ENCODE measurements around the gene BICD1.

The BICD1 gene

GRCh38 chr12:32353540-32353939 lies 246.9 kb downstream of the BICD1 start:
- no peak for DNase-seq (ENCODE audit: low read depth)

DNA sequence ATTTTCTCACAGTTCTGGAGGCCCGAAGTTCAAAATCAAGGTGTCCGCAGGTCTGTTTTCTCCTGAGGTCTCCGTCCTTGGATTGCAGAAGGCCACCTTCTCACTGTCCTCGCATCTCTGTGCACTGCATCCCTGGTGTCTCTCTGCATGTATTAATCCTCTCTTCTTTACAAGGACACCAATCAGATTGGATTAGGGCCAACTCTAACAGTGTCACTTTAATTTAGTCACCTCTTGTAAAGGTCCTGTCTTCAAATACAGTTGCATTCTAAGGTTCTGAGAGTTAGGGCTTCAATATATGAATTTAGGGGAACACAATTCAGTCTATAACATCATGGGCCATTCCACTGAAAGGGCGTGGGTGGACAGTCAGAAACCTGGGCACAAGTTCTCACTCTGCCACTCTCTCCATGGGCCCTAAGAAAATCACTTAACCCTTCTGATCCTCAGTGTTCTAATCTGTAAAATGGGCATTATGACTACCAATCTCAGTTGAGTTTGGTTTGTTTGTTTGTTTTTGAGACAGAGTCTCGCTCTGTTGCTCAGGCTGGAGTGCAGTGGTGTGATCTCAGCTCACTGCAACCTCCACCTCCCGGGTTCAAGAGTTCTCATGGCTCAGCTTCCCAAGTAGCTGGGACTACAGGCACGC lies 251.1 kb downstream of the BICD1 start:
- DNase-seq (ENCODE audit: low read depth), result no peak

- DNase-seq (ENCODE audit: low read depth), result no peak
These were observed 254.3 kb downstream of the BICD1 start for GRCh38 chr12:32360956-32361355.

DNA sequence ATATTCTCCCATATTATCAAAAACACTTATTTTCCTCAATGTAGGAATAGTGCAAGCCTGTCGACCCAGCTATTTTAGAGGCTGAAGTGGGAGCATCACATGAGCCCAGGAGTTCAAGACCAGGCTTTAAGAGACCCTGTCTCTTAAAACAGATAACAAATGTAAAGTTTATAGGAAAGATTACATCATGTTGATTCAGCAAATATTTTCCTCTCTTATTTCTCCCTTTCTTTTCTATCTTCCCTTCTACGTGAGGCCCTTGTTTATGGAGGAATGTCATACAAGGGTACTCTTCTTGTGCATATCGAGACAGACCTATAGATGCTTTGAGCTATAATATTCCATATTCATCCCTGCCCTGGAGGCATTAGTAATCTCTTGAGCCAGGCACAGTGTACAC lies 256.2 kb downstream of the BICD1 start:
- no peak for DNase-seq (ENCODE audit: low read depth)

GRCh38 chr12:32365473-32366064 lies 258.9 kb downstream of the BICD1 start:
- no peak for DNase-seq (ENCODE audit: low read depth)

- no peak for DNase-seq (ENCODE audit: low read depth)
These were observed 260.1 kb downstream of the BICD1 start for GRCh38 chr12:32366714-32367113.

- no peak for DNase-seq (ENCODE audit: low read depth)
These were observed 260.7 kb downstream of the BICD1 start for GRCh38 chr12:32367381-32367780.

DNA sequence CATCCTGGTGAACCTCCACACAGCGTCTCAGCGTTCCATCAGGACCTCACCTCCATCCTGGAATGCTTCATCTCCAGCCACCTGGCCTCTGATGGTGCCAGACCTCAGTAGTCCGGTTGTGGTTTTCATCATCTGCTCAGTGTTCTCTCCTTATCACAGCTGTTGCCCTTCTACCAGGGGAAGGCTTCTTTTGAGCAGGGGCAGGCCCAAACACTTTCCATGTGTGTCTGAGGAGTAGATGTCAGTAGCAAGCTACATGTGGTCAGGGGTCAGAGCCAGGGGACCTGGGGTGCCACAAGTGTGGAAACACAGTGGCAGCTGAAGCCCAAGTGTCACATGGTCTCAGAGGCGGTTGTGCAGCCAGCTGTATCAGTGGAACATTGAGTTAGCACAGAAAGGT lies 262.6 kb downstream of the BICD1 start:
- DNase-seq (ENCODE audit: low read depth), result no peak

- no peak for DNase-seq (ENCODE audit: low read depth)
These were observed 270.9 kb downstream of the BICD1 start for GRCh38 chr12:32377344-32378055.

- no peak for DNase-seq (ENCODE audit: low read depth)
These were observed 272.6 kb downstream of the BICD1 start for GRCh38 chr12:32379213-32379612.

GRCh38 chr12:32379667-32380066 lies 273.0 kb downstream of the BICD1 start:
- no peak for DNase-seq (ENCODE audit: low read depth)

DNA sequence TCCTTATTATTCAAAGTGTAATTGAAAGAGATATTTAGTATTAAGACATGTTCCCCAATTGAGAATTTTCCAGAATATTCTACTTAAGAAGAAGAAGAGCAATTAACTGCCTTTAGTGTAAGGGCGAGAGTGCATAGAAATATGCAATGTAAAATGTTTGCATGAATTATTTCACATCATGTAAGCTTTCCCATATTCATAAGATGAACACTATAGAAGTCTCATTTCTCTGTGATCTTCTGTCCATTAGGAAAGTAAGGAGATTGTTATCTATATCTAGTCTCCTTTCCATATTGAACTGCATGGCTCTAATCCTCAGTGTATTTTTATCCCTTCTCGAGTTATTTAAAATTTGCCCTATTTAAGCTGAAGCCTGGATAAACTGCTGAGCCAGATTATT lies 275.6 kb downstream of the BICD1 start:
- no peak for DNase-seq (ENCODE audit: low read depth)

DNA sequence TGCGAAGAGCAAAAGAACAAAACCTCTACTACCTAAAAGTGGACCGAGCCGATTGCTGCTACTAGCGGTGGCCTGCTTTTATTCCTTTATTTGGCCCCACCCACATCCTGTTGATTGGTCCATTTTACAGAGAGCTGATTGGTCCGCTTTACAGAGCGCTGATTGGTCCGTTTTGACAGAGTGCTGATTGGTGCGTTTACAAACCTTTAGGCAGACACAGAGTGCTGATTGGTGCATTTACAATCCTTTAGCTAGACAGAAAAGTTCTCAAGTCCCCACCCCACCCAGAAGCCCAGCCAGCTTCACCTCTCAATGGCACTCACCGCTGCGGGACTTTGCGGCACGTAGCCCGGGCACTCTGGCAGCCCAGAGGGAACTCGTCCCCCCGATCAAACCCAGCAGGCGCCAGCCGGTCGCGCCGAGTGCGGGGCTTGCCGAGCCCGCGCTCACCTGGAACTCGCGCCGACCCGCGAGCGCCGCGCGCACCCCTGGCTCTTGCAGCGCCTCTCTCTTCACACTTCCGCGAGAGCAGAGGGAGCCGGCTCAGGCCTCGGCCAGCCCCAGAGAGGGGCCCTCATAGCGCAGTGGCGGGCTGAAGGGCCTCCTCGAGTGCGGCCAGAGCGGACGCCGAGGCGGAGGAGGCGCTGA lies 284.0 kb downstream of the BICD1 start:
- no peak for DNase-seq (ENCODE audit: low read depth)

DNA sequence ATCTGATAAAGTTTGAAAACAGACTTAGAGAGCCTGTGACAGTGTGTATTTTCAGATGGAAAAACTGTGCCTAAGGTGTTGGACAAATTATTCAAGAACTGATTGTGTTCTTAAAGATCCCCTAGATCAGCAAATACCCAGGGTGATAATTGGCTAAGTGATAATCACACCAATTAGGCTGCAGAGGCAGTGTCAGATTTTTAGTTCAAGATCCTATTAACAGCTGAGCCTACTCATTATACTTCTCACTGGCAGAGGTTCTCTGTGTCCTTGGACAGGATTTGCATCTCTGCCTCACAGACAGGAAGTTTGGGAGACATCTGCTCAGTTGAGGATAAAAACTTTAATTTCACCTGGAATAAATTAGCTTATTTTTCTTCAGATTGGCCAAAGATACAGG lies 288.4 kb downstream of the BICD1 start:
- DNase-seq (ENCODE audit: low read depth), result no peak

DNA sequence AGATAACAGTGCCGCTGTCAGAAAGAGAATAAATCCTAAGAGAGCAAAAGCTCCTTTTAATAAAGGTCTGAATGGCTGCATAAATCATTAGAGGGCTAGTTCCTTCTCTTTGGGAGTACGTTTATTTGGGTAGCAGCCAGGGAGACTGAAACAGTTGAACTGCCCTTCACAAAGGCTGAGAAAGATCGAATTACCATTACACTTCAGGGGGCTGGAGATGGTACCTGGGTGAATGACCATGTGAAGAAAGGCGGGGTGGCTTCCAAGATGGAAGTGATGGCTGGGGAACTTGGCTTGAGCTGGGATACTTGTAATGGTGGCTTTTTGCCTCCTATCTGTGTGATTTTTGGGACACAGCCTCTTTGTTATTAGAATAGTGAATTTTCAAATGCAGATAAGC lies 291.0 kb downstream of the BICD1 start:
- DNase-seq (ENCODE audit: low read depth), result no peak

DNA sequence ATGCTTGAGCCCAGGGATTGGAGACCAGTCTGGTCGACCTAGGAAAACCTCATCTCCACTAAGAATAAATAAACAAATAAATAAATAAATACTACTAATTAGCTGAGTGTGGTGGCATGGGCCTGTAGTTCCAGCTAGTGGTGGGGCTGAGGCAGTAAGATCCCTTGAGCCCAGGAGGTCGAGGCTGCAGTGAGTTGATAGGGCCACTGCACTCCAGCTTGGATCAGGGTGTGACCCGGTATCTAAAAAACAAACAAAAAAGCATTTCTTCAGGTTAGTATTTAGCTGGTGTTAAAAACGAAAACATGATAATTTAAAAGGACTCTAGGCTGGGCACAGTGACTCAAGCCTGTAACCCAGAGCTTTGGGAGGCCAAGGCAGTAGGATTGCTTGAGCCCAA lies 291.5 kb downstream of the BICD1 start:
- no peak for DNase-seq (ENCODE audit: low read depth)

DNA sequence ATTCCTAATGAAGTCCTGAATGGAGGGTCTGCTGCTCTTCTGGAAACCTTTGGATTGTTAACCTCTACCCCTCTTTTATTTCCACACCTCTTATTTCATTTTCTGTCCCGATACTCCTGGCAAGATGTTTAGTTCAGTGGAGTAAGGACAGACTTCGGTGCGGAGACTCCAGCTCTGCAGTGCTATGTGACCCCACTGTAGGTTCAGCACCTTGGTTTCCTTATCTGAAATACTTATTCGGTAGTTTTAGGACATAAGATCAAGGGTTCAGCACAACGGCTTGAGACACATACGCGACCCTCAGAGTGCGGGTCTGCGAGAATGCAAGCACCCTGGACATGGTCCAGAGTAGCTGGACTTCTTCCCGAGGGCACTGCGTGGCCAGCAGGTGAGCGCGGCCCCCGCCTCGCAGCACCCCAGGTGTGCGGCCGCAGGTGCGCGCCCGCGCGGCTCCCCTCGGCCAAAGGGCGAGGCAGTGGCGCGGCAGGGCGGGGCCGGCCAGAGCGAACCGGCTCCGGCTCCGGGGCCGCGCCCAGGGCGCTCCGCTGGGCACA lies 292.2 kb downstream of the BICD1 start:
- no peak for DNase-seq (ENCODE audit: low read depth)

DNA sequence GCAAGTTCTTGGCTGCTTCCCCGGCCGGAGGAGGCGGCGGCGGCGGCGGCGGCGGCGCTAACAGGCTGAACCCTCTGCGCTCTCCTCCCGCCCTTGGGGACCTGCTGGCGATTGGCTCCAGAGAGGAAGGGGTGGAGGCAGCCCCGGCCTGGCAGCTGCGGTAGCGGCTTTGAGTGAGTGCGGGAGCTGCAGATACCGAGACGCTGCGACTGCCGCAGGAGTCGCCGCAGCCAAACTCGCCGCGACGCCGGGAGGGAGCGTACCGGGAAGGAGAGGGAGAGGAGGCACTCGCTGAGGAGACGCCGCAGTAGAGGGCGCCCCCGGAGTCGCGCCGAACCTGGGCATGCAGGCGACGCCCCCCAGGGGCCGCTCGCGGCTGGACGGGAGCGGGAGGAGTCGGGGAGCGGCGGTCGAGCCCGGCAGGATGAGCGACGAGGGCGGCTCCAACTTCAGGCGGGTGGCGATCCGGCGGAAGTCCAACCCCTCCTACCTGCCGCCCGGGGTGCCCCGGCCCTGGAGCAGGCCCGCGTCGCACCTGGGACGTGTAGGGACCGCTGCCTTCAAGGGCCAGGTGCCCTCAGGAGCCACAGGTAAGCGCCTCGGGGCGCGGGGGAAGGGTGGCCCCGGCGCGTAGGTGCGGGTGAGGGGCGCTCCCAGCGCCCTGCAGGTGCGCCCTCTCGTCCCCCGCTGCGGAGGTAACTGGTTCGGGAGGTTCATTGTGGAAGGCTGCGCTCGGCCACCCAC lies 292.9 kb downstream of the BICD1 start, which contains the start of gene FGD4:
FGD4 (plus strand) TSS at position 189 of the 744 bp plus-strand sequence.
- no peak for DNase-seq (ENCODE audit: low read depth)

GRCh38 chr12:32400114-32400672 lies 293.5 kb downstream of the BICD1 start:
- DNase-seq (ENCODE audit: low read depth), result no peak

DNA sequence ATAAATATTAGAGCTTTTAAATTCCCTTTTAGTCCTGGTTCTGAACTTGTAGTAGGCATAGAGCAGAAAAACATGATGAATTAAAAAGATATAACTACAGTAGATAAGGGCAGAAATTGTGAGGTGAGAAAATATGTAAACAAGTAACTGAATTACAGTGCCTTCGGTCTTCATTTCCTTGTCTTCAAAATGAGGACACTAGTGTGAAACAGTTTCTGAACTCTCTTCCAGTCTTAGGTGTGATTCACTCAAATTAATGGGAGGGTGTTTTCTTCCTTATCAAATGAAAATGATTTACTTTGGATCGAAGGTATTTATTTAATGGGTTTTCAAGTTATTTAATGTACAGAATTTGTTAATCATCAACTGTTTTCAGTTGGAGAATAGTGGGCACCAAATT lies 294.2 kb downstream of the BICD1 start:
- no peak for DNase-seq (ENCODE audit: low read depth)

GRCh38 chr12:32402170-32402569 lies 295.5 kb downstream of the BICD1 start:
- DNase-seq (ENCODE audit: low read depth), result no peak

DNA sequence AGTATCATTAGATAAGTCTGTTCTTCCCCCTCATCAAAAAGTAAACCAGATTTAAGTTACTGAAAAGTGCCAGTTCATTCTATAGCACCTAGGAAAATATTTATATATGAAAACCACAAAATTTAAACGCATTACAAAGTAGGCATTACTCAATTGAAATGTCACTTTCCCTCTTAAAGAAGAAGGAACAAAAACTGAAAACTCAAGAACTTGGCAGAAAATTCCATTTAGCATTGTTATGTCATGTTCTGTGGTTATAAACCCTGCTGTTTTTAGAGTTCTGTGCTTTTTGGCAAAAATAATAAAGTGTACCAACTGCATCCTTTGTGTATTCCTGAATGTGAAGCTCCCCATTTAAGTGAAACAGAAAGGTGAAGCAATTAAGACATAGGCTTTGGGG lies 296.3 kb downstream of the BICD1 start:
- no peak for DNase-seq (ENCODE audit: low read depth)
